H54 (cell line): ENCODE measurements around the gene ZEB2.

Experiments used
- DNase-seq: peaks from one replicate; pipeline ENCODE4 v3.0.0; 2011; ENCODE audit warnings: low spot score, mixed read lengths; ENCODE audit not compliant: insufficient read length
- FAIRE-seq: peaks from 3 replicates; lab custom pipeline; 2011; peaks lifted over from hg19 to GRCh38; lab: Jason Lieb, UNC
- POLR2A ChIP-seq: IDR thresholded peaks from 2 replicates; pipeline ENCODE4 v1.6.1; 2011; ENCODE audit warnings: low read depth, mild to moderate bottlenecking, low read length

The ZEB2 gene

DNA sequence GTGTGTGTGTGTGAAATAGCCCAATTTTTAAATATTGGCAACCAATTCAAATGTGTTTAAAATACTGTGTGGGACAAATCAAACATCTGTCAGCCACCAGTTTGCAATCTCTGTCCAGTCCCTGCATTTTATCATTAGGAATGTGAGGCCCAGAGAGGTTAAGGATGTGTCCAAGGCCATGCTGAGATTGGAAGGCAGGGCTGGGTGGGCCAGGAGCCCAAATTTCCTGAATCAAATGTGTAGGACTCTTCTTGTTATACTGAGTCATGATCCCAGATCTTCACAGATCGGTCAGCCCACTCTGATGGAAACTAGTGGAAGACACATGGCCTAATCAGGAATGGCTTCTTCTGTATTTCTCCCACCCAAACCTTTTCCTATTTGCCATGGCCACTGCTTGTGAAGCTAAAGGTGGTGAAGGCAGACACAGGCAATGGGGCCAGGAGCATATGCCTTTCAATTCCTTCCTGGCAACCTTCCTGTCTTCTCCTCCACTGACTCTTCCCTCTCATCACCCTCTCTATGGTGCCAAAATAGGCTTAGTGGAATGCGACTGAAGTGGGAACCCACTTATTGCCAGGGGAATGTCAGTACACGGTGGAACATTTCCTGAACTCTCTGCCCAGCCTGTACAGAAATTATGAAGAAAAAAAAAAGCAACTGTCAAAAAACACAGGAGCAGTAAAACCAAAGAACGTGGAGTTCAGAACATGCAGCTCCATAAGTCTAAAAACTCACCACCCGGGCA lies 35.5 kb downstream of the ZEB2 start:
- peak; percentile 30 for FAIRE-seq
- DNase-seq = no peak
- TF ChIP-seq POLR2A = no peak

DNA sequence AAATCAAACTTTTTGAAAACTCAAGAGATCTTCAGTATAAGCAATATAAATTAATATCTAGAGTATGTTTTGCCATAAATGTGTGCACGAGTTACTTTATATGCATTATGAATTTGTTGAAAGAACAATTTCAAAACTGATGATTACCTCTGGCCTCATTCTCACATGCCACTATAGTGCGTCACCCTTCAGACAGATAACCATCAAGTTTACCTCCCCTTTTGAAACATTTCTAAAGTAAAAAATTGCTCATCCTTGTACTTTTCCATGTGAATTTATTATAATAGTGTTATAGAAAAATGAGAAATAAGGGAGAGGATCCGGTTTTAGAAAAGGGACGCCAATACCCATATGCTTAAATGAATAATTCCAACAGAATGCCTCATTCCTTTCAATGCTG lies 38.3 kb downstream of the ZEB2 start:
- TF ChIP-seq POLR2A = no peak
- DNase-seq = no peak
- no peak for FAIRE-seq

DNA sequence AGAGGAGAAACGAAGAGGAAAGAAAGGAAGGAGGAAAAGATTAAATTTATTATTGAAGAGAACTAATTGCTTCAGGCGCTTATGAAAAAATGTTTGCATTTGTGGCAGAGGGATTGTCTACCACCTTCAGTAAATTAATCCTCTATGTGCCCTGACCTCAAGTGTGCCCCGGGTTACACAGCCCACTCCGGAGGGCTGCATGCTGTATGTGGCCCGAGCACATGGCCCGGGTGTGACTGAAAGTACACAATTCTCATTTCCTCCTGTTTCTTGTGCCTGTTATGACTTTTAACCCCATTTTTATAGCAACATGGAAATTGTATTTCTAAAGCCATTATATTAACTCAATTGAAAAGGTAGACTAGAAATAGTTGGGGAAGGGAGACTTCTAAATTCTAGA lies 38.8 kb downstream of the ZEB2 start:
- TF ChIP-seq POLR2A = no peak
- FAIRE-seq = no peak
- DNase-seq = no peak

DNA sequence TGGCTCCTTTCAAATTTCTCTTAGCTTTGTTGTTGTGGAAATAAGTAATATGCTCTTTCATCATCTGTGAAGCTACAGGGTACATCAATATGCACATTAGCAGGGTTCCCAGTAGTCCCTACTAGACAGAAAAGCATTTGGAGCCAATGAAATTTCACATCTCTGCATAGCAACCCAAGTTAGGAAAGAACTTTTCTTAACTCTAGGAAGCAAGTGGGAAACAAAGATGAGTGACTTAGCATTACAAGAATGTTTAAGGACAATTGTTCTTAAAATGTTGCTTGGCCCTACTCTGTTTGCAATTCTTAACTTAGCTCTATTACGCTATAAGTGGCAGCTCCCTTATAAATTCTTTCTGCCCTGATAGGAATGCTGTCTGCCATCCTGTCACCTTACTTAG lies 39.6 kb downstream of the ZEB2 start:
- FAIRE-seq (peak; percentile 36), DNase-seq (no peak)
- no peak for TF ChIP-seq POLR2A

DNA sequence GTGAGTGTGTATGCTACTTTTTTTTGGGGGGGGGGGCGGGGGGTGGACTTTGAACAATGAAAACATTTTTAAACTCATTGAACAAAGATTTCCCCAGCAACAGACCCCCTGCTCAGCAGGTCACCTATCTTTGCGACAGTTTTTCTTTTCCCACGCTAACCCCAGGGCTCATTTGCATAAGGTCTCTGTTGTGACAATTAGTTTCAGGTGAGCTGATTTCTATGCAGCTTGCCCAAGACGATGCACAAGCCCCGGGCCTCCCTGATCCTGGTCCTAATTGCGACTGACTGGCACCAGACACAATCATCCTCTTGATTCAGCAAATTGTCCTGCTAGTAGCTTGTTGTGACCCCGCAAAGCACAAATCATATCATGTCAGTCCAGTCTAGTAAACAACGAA lies 40.3 kb downstream of the ZEB2 start:
- DNase-seq (no peak), FAIRE-seq (no peak)
- TF ChIP-seq POLR2A = no peak

DNA sequence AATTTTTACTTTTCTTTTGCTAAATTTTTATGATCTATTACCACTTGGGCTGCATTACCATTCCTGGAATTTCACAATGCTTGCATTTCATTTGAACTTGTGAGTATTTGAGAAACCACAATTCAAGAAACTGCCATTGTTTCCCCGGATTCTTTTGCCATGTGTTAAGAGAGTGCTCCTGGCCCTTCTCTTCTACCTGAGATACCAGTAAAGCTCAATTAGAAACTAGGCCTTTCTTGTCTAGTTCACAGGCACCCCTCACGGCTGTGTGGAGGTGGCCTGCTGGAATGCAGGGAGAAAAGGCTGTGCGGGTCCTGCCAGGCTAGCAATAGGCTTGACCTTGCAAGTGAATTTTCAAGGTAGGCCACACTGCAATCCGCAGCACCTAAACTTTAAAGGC lies 40.8 kb downstream of the ZEB2 start:
- FAIRE-seq (peak; percentile 38), DNase-seq (no peak)
- no peak for TF ChIP-seq POLR2A

DNA sequence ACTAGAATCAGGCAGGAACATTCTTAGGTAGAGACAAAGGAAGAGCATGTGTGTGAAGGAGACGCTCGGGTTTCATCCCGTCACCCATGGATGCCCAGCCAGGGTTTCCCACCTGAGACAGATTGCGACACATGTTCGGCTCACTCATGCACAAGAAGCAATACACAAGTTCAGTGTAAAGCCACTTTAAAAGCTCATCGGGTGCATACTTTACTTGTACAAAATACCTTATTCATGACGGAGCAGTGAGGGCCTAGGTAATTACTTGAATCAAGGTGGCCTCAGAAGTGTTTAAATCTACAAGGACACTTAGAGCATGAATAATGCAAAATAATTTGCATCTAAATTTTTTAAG lies 42.0 kb downstream of the ZEB2 start:
- FAIRE-seq (no peak), DNase-seq (no peak)
- TF ChIP-seq POLR2A = no peak

DNA sequence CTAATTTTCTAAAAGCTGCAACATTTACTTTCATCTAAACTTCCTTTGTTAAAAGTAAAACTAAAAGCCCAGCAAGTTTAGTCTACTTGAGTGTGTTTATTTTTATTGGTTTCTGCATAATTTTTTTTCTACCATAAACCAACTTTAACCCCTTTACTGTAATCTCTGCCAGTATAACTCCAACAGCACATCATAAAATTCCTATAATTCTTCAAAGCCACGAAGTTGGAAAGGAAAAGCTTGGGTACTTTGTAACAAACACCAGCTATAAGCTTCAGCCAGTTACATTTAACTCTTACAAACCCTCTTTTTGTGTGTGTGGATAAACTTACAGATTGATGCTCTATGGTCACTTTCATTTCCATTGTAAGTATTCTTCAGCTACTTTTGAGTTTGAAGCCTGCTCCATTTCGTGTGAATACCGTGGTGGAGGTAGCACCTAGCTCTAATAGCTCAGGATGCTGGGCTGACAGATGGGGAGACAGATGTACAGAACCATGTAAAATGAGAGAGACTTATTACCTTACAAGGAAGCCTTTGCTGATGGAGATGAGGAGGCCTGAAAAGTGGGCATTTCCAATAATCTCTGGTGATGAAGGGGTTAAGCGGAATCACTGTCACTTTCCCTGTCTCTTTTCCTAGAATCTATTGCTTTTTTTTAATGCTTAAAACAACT lies 42.5 kb downstream of the ZEB2 start:
- no peak for FAIRE-seq

DNA sequence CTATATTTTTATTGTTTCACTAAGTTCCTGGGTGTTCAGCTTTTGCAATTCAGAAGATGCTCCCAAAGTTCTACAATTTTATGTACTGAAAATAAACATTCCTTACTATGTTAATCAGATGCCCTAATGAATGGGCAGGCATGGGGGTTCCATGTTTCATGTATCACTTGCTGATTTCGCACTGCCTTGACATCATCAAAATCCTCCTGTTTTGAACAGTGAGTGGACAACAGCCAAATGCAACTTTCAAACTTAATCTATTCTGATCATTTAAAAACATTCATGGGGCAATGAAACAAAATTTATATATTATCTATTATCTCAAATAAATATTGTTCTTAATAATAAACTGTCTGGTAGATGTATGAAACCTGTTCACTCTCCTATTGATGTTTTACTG lies 43.2 kb downstream of the ZEB2 start:
- FAIRE-seq (no peak), DNase-seq (no peak)
- TF ChIP-seq POLR2A = no peak

More for the DNA sequence above, 42.5 kb downstream of the ZEB2 start:
- no peak for TF ChIP-seq POLR2A
- DNase-seq = no peak

DNA sequence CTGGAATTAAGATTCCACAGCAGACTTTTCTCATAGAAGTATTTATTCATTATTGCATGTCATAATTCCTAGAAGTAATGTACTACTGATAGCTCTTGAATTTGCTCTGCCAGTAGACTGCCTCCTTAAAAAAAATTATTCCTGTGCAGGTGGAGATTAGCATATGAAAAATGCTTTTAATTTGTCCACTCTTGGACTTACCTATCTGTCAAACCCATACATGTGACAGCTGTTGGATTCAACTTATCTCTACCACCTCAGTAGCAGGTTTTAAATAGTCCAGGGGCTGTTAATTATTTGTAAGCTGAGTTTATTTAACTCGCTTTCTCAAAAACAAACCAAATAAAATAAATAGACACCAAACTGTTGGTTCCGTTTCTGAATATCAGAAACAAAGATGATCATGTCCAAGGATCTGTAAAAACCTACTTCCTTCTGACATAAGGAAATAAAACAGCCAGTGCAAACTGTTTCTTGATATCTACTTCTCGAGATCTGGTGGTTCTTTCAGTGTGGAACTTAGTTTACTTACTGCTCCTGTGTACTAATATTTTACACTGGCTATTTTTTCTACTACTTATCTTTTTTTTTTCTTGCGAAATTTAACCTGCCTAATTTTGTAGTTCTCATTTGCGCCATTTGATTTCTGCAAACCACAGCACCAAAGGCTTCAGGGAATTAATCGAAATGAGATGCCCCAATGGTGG lies 44.2 kb downstream of the ZEB2 start:
- FAIRE-seq (no peak), DNase-seq (no peak)
- no peak for TF ChIP-seq POLR2A

DNA sequence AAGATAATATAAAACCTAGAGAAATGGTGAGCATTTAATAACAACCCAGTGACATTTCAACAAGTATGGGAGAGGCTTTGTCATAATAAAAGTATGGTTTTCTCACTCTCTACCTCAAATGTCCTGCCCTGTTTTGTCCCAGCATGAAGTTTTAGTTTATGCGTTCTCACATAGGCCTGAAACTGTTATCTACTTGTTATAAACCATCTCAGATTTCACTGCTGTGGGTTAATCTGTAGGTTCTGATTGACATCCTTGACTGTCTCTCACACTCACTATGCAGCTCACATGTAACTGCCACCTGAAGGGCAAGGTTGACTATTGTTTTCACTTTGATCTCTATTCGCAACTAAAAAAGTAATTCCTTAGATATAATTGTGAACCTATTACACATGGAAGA lies 44.9 kb downstream of the ZEB2 start:
- FAIRE-seq (no peak), DNase-seq (no peak)
- no peak for TF ChIP-seq POLR2A

DNA sequence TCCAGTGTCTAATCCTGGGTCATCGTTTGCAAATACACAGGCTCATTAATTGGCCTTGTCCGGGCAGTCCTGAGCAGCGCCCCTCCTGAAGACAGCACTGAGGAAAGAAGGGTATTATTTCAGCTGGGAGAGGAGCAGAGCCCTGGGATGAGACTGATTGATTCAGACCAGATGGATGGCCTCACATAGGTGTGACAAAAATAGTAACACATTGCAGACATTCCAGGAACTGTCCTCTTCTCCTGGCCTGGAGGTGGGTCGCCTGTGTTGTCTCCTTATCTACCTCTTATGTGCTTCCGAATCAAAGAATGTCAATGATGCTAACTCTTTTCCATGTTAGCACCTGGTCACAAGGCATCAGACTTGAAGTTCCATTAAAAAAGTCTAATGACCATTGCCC lies 45.9 kb downstream of the ZEB2 start:
- DNase-seq (no peak), FAIRE-seq (no peak)
- TF ChIP-seq POLR2A = no peak

DNA sequence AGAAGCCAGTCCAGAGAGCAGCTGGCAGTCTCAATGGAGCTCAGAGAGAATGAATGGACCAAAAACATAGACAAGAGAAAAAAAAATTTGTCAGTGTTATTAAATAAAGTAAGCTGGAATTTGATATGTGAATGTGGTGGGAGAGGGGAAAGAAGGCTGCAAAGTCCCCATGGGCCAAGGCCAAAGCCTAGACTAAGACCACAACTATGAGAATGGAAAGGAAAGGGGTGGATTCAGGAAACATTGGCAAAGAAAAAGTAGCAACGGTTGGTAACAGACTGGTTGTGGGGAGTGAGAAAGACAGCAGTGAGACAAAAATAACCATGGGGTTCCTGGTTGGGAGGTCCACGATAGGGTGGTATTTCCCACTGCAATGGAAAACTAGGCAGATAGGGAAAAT lies 47.0 kb downstream of the ZEB2 start:
- no peak for FAIRE-seq
- TF ChIP-seq POLR2A = no peak
- no peak for DNase-seq

DNA sequence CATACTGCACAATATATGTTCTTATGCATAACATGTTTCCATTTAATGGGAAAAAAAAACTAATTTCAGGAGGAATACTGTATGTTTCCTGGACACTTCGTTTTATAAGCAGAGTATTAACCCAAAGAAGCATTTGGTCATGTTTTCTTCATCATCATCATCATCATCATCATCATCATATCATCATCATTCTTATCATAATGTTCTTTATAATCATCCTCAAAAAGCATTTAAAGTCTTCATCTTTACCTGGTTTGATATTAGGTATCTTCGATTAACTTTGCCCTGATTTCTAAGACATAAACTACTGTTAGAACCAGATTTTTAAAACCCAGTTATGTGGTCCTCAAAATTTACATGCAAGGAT lies 47.9 kb downstream of the ZEB2 start:
- DNase-seq (no peak), FAIRE-seq (no peak)

More for the DNA sequence above, 47.9 kb downstream of the ZEB2 start:
- TF ChIP-seq POLR2A = no peak
